ENCODE data around the gene HIGD2A. TPM values are rescaled to one million over a fixed set of nuclear protein-coding genes. Genes with fewer than 3 reads are reported as not detected.

The HIGD2A gene
- total RNA-seq, 2 donors from 2014 or later, result 173 to 227 TPM

GRCh38 chr5:176391999-176392398 lies 3.4 kb downstream of the HIGD2A start:
- intact Hi-C loops (cut with DNase I), result no loop called here
- Histone ChIP-seq H3K9ac (ENCODE audit: low read depth in 2 of 2, low read length in 2 of 2) (no peak overlapping the region), H3K4me1 (peaks cover 5% of the 10 kb centered on the region), H3K4me3 (no peak overlapping the region), H3K27me3 (no peaks in the 10 kb centered on the region), H3K36me3 (no peaks in the 10 kb centered on the region), H3K27ac (no peak overlapping the region), H3K9me3 (no peaks in the 10 kb centered on the region)
- no peak for TF ChIP-seq CTCF (IDR thresholded peaks at IDR 0.05)
- DNase-seq, result no peak

DNA sequence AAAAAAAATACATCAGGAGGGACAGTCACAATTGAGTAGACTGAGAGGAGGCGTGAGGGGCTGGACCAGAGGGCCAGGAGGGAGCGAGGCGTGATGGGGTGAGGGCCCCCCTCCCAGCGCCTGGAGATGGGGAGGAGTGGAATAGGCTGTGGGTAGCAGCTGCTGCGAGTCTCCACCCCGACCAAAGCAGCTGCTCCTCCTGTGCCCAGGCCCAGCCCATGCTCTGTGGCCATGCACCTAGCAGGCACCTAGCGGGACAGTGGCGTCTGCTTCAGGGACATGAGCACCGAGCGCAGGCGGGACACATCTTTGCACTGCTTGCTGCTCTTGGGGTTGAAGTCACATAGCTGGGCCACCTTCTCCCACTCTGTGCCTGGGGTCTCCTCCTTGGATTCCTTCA lies 4.0 kb downstream of the HIGD2A start:
- no peaks in the 10 kb centered on the region for H3K9me3 ChIP-seq
- no peak for TF ChIP-seq CTCF (IDR thresholded peaks at IDR 0.05)
- no peaks in the 10 kb centered on the region for H3K36me3 ChIP-seq
- no peak for DNase-seq
- H3K9ac ChIP-seq (ENCODE audit: low read depth in 2 of 2, low read length in 2 of 2), result no peak overlapping the region
- H3K4me1 ChIP-seq, result peaks cover 3% of the 10 kb centered on the region
- H3K27ac ChIP-seq, result no peak overlapping the region
- H3K4me3 ChIP-seq, result no peak overlapping the region
- no peaks in the 10 kb centered on the region for H3K27me3 ChIP-seq
- intact Hi-C loops (cut with DNase I), result no loop called here

- H3K36me3 ChIP-seq, result no peaks in the 10 kb centered on the region
Measured at GRCh38 chr5:176394096-176394495, 5.5 kb downstream of the HIGD2A start.

DNA sequence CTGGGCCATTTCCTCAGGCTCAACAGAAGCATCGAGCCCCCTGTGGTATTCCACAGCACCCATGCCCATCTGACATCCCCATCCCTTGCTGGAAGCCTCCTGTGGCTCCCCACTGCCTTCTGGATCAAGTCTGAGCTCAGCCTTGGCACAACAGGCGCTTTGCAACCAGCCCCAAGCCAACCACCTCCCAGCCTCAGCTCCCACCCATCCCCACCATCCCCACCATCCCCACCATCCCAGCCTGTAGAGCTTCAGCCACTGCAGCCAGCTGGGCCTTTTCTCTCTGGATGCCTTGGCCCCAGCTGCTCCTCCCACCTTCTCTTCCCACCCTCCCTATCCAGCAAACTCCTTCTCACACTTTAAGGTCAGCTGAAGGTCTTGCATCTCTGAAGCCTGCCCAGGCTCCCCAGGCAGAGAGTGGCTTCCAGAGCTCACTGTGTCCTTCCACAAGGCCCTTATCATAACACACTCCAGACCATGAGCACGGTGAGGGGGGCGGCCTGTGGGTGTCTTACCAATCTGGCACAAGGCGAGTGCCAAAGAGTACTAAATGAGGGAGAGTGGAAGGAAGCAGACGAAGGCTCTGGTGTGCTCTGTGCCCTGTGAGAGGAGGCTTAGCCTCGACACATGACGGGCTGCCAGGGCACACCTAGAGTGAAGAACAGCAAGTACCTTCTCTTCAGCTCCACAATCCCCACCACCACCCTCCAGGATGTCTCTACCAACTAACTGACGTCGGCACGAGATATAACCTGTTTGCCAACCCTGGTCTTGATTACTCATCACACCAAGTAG lies 6.5 kb downstream of the HIGD2A start:
- intact Hi-C loops (cut with DNase I), result no loop called here
- DNase-seq, result no peak
- no peak for TF ChIP-seq CTCF (IDR thresholded peaks at IDR 0.05)
- no peaks in the 10 kb centered on the region for H3K36me3 ChIP-seq
- H3K4me1 ChIP-seq, result no peaks in the 10 kb centered on the region
- no peak overlapping the region for H3K9ac ChIP-seq (ENCODE audit: low read depth in 2 of 2, low read length in 2 of 2)
- no peak overlapping the region for H3K4me3 ChIP-seq
- no peaks in the 10 kb centered on the region for H3K9me3 ChIP-seq
- H3K27me3 ChIP-seq, result no peaks in the 10 kb centered on the region
- no peak overlapping the region for H3K27ac ChIP-seq

More at GRCh38 chr5:176394096-176394495, 5.5 kb downstream of the HIGD2A start:
- Histone ChIP-seq H3K4me1 (no peaks in the 10 kb centered on the region), H3K9ac (ENCODE audit: low read depth in 2 of 2, low read length in 2 of 2) (no peak overlapping the region), H3K9me3 (no peaks in the 10 kb centered on the region), H3K27me3 (no peaks in the 10 kb centered on the region), H3K27ac (no peak overlapping the region), H3K4me3 (no peak overlapping the region)
- intact Hi-C loops (cut with DNase I), result no loop called here
- no peak for DNase-seq
- TF ChIP-seq CTCF (IDR thresholded peaks at IDR 0.05), result no peak

DNA sequence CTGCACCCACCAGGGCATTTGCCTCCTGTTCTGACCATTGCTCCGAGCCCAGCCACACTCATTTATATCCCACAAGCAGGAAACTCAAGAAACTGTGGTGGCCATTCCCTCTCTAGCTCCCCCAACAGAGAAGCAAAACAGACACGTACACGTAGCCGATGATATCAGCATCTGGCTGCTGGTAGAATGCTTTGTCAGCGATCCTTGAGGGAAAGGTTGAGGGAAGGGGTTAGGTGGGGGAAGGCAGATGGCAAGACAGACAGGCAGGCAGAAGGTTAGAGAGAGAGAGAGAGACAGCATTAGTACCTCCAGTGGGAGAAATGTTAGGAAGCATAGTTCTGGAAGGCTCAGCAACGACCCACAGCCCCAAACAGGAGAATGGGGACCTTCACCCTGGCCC lies 7.8 kb downstream of the HIGD2A start:
- H3K27me3 ChIP-seq, result no peaks in the 10 kb centered on the region
- no peaks in the 10 kb centered on the region for H3K36me3 ChIP-seq
- intact Hi-C loops (cut with DNase I), result no loop called here

More for the DNA sequence above, 7.8 kb downstream of the HIGD2A start:
- no peak for TF ChIP-seq CTCF (IDR thresholded peaks at IDR 0.05)
- Histone ChIP-seq H3K27ac (no peak overlapping the region), H3K4me1 (no peaks in the 10 kb centered on the region), H3K9ac (ENCODE audit: low read depth in 2 of 2, low read length in 2 of 2) (no peak overlapping the region), H3K4me3 (no peak overlapping the region), H3K9me3 (no peaks in the 10 kb centered on the region)
- DNase-seq, result no peak
